Osteocyte (in vitro differentiated cells): ENCODE results near the gene CYP4B1. TPM values are rescaled to one million over a fixed set of nuclear protein-coding genes. Genes with fewer than 3 reads are reported as not detected.
"Not testable (repeated sequence)": the region's sequence is repeated elsewhere in the genome, so short reads cannot be mapped to it uniquely, and the experiment has no call there.

Experiments used
- DNase-seq: peaks from one replicate; pipeline ENCODE4 v3.0.0; 2021; ENCODE audit warnings: mixed read lengths; ENCODE audit not compliant: unreplicated experiment; ENCODE audit errors: extremely low spot score
- H3K27ac Mint-ChIP-seq: one replicate; pipeline ENCODE4 v1.8.0; 2021; ENCODE audit warnings: mild to moderate bottlenecking, mixed read lengths; ENCODE audit not compliant: unreplicated experiment
- H3K27me3 Mint-ChIP-seq: one replicate; pipeline ENCODE4 v1.8.0; 2021; ENCODE audit warnings: mixed read lengths; ENCODE audit not compliant: unreplicated experiment
- H3K36me3 Mint-ChIP-seq: one replicate; pipeline ENCODE4 v1.8.0; 2021; ENCODE audit warnings: mixed read lengths; ENCODE audit not compliant: unreplicated experiment
- H3K4me1 Mint-ChIP-seq: one replicate; pipeline ENCODE4 v1.8.0; 2021; ENCODE audit warnings: mixed read lengths; ENCODE audit not compliant: unreplicated experiment
- H3K4me3 Mint-ChIP-seq: one replicate; pipeline ENCODE4 v1.8.0; 2021; ENCODE audit warnings: mild to moderate bottlenecking, moderate library complexity, mixed read lengths; ENCODE audit not compliant: unreplicated experiment
- H3K9me3 Mint-ChIP-seq: one replicate; pipeline ENCODE4 v1.8.0; 2021; ENCODE audit warnings: mixed read lengths; ENCODE audit not compliant: unreplicated experiment
- long read RNA-seq: library from polyadenylated mRNA; unstranded; transcript quantifications from one replicate; pipeline ENCODE4 v2.0.0, GENCODE V29; 2021
- total RNA-seq: library from RNA; stranded (reverse); gene quantifications from 2 replicates; pipeline ENCODE4 v1.2.1, GENCODE V29; 2021
- TF ChIP-seq, protein P1 (sequence below): fragments of 200-600 bp; sonication (generic); IDR thresholded peaks from 2 replicates; pipeline ENCODE4 v1.5.0; 2021; ENCODE audit warnings: antibody characterized with exemption, mild to moderate bottlenecking, moderate library complexity

Gene CYP4B1
- total RNA-seq = not detected in 2 replicates
- long read RNA-seq = 0 reads

GRCh38 chr1:46798810-46799209 is at the start of gene CYP4B1:
TSS of gene CYP4B1 (plus strand) at chr1:46799046. CDS start at chr1:46799082, 36 bp downstream.
- no peaks in the 10 kb centered on the region for H3K4me1 Mint-ChIP-seq
- no peaks in the 10 kb centered on the region for H3K9me3 Mint-ChIP-seq

DNA sequence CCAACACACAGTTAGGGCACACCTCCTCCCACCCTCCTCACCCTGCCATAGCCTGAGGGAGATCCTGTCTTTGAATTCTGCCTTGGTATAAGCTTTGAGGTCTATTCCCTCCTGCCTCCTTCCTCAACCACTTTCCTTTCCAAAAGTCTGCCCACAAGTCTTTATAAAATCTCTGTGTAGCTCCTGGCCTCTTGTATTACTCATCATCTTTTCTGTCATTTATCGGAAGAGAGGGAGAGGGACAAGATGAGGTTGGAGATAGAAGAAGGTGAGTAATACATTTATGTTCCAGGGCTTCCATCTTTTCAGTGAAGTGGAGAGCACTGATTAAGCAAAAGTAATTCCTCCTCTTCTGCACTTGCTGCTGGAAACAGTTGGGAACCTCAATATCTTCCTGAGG is 49.4 kb upstream of the CYP4B1 start:
- DNase-seq = no peak
- no peaks in the 10 kb centered on the region for H3K9me3 Mint-ChIP-seq
- H3K36me3 Mint-ChIP-seq = no peaks in the 10 kb centered on the region
- no peak overlapping the region for H3K4me3 Mint-ChIP-seq
- H3K4me1 Mint-ChIP-seq = no peaks in the 10 kb centered on the region
- H3K27ac Mint-ChIP-seq = no peak overlapping the region
- TF ChIP-seq, protein P1, sequence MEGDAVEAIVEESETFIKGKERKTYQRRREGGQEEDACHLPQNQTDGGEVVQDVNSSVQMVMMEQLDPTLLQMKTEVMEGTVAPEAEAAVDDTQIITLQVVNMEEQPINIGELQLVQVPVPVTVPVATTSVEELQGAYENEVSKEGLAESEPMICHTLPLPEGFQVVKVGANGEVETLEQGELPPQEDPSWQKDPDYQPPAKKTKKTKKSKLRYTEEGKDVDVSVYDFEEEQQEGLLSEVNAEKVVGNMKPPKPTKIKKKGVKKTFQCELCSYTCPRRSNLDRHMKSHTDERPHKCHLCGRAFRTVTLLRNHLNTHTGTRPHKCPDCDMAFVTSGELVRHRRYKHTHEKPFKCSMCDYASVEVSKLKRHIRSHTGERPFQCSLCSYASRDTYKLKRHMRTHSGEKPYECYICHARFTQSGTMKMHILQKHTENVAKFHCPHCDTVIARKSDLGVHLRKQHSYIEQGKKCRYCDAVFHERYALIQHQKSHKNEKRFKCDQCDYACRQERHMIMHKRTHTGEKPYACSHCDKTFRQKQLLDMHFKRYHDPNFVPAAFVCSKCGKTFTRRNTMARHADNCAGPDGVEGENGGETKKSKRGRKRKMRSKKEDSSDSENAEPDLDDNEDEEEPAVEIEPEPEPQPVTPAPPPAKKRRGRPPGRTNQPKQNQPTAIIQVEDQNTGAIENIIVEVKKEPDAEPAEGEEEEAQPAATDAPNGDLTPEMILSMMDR = no peak
- peaks cover 26% of the 10 kb centered on the region for H3K27me3 Mint-ChIP-seq

More at GRCh38 chr1:46798810-46799209, at the start of gene CYP4B1:
- no peak within 1 kb of the TSS for H3K4me3 Mint-ChIP-seq
- no peak within 1 kb of the TSS for H3K27ac Mint-ChIP-seq
- no peaks in the 10 kb centered on the region for H3K36me3 Mint-ChIP-seq
- H3K27me3 Mint-ChIP-seq = no peaks in the 10 kb centered on the region
- peak; percentile 44 for DNase-seq
- TF ChIP-seq, protein P1 = no peak

- Mint-ChIP-seq H3K4me3 (no peak overlapping the region), H3K4me1 (no peaks in the 10 kb centered on the region), H3K27me3 (peaks cover 22% of the 10 kb centered on the region), H3K36me3 (no peaks in the 10 kb centered on the region), H3K9me3 (no peaks in the 10 kb centered on the region), H3K27ac (no peak overlapping the region)
- no peak for DNase-seq
- TF ChIP-seq, protein P1 = no peak
These were observed 48.9 kb upstream of the CYP4B1 start for GRCh38 chr1:46749921-46750404.

DNA sequence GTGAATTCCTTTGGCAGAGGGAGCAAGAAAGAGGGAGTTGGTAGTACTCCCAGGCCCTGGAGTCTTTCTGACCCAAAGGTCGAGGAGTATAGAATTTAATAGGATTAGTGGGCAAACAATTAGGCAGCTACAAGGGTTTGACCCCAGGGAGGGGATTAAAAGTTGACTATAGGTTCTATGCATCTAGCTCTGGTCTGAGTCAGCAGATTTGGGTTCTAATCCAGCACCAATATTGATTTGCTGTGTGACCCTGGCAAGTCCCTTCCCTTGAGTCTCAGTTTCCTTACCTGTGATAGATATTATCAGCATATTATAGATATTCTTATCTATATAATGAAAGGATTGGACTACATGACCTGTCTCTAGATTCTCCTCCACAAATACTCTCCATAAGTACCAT is 44.9 kb upstream of the CYP4B1 start:
- H3K36me3 Mint-ChIP-seq = no peaks in the 10 kb centered on the region
- H3K9me3 Mint-ChIP-seq = no peaks in the 10 kb centered on the region
- H3K4me1 Mint-ChIP-seq = no peaks in the 10 kb centered on the region
- no peak overlapping the region for H3K4me3 Mint-ChIP-seq
- DNase-seq = no peak
- H3K27ac Mint-ChIP-seq = no peak overlapping the region
- TF ChIP-seq, protein P1 = no peak
- peaks cover 12% of the 10 kb centered on the region for H3K27me3 Mint-ChIP-seq

GRCh38 chr1:46754707-46755106 is 44.1 kb upstream of the CYP4B1 start:
- not testable (repeated sequence) for DNase-seq, H3K27ac Mint-ChIP-seq, H3K4me1 Mint-ChIP-seq, H3K4me3 Mint-ChIP-seq, H3K9me3 Mint-ChIP-seq, H3K36me3 Mint-ChIP-seq
- peaks cover 12% of the 10 kb centered on the region for H3K27me3 Mint-ChIP-seq

DNA sequence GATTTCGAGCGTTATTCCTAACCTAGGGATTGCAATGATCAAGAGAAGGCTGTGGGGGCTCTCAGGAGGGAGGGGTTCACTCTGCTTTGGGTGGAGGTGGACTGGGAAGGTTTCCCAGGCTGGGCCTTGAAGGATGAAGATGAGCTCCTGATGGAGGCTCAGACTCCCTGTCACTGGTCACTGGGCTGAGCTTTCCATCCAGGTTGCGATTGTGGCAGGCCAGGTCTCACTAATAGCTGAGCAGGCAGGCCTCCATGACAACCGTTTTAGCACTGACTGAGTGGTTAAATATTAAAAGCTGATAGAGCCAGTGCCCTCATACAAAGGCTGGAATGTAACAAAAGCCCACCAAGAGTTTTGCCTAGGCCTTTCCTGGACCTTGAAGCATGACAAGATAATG is 43.7 kb upstream of the CYP4B1 start:
- no peaks in the 10 kb centered on the region for H3K4me1 Mint-ChIP-seq
- TF ChIP-seq, protein P1 = no peak
- no peak for DNase-seq
- no peak overlapping the region for H3K4me3 Mint-ChIP-seq
- no peaks in the 10 kb centered on the region for H3K9me3 Mint-ChIP-seq
- H3K27ac Mint-ChIP-seq = no peak overlapping the region
- peaks cover 12% of the 10 kb centered on the region for H3K27me3 Mint-ChIP-seq
- H3K36me3 Mint-ChIP-seq = no peaks in the 10 kb centered on the region
